GM19351 (cell line): ENCODE results near the gene SLC39A5.
"Not testable (repeated sequence)": the region's sequence is repeated elsewhere in the genome, so short reads cannot be mapped to it uniquely, and the experiment has no call there.

Source experiments
- ATAC-seq: cut with Tn5 transposase; IDR thresholded peaks from one replicate; pipeline ENCODE4 v1.9.1; 2021; ENCODE audit warnings: mild to moderate bottlenecking, moderate library complexity; ENCODE audit not compliant: unreplicated experiment

Gene SLC39A5

GRCh38 chr12:56243731-56244181 is 13.9 kb downstream of the SLC39A5 start:
- no peak for ATAC-seq

- no peak for ATAC-seq
Observed at GRCh38 chr12:56244494-56244893, 14.6 kb downstream of the SLC39A5 start.

GRCh38 chr12:56247923-56248322 is 18.1 kb downstream of the SLC39A5 start:
- no peak for ATAC-seq

GRCh38 chr12:56248711-56249110 is 18.9 kb downstream of the SLC39A5 start:
- no peak for ATAC-seq

GRCh38 chr12:56252649-56253048 is 22.8 kb downstream of the SLC39A5 start:
- ATAC-seq: no peak

GRCh38 chr12:56253091-56253490 is 23.2 kb downstream of the SLC39A5 start:
- ATAC-seq: no peak

- no peak for ATAC-seq
Observed at GRCh38 chr12:56255671-56256070, 25.8 kb downstream of the SLC39A5 start.

GRCh38 chr12:56256326-56256960 is 26.6 kb downstream of the SLC39A5 start:
- ATAC-seq: no peak

GRCh38 chr12:56257071-56257470 is 27.2 kb downstream of the SLC39A5 start:
- no peak for ATAC-seq

- ATAC-seq: peak; percentile 16
Observed at GRCh38 chr12:56257491-56258067, 27.7 kb downstream of the SLC39A5 start.

GRCh38 chr12:56258068-56258819 is 28.4 kb downstream of the SLC39A5 start, which contains the start of gene ANKRD52:
Gene ANKRD52 (minus strand): TSS chr12:56258384. CDS start chr12:56258269, 115 bp downstream.
- ATAC-seq: peak; percentile 92

- peak; percentile 9 for ATAC-seq
Observed at GRCh38 chr12:56258820-56259183, 29.0 kb downstream of the SLC39A5 start.

GRCh38 chr12:56260380-56260779 is 30.5 kb downstream of the SLC39A5 start:
- ATAC-seq: no peak

- ATAC-seq: no peak
Observed at GRCh38 chr12:56260921-56261320, 31.1 kb downstream of the SLC39A5 start.

- no peak for ATAC-seq
Observed at GRCh38 chr12:56261503-56262232, 31.8 kb downstream of the SLC39A5 start.

- ATAC-seq: not testable (repeated sequence)
Observed at GRCh38 chr12:56262955-56263354, 33.1 kb downstream of the SLC39A5 start.

GRCh38 chr12:56266068-56266692 is 36.3 kb downstream of the SLC39A5 start:
- not testable (repeated sequence) for ATAC-seq

- ATAC-seq: peak; percentile 88
Observed at GRCh38 chr12:56266693-56267442, 37.0 kb downstream of the SLC39A5 start, which contains the start of gene COQ10A. Gene COQ10A (plus strand): TSS chr12:56266942. CDS start chr12:56267119, 177 bp downstream.

- peak; percentile 7 for ATAC-seq
Observed at GRCh38 chr12:56267443-56268071, 37.7 kb downstream of the SLC39A5 start.
